HL-60 (cell line): ENCODE data around the gene CMIP.

Experiments used
- DNase-seq, 2 experiments: peaks; one replicate each; pipeline ENCODE4 v3.0.0-alpha.2; 2010 to 2020; ENCODE audit warnings: low read depth in 1 of 2, low spot score in 1 of 2
- H3K27ac ChIP-seq: fragments of 250-450 bp; sonication (Bioruptor Pico); replicated peaks from 2 replicates; pipeline ENCODE4 v1.5.1; 2020; ENCODE audit warnings: mild to moderate bottlenecking, moderate library complexity
- H3K27me3 ChIP-seq: fragments of 250-450 bp; sonication (Bioruptor Pico); 2 replicates; pipeline ENCODE4 v1.5.1; 2021; ENCODE audit warnings: mild to moderate bottlenecking, moderate library complexity; ENCODE audit not compliant: insufficient read depth, poor library complexity, severe bottlenecking
- H3K4me3 ChIP-seq: replicated peaks from 2 replicates; pipeline ENCODE4 v1.5.1; 2011; ENCODE audit warnings: mild to moderate bottlenecking, control low read depth, low read length; ENCODE audit not compliant: insufficient read depth
- CTCF ChIP-seq: IDR thresholded peaks from one replicate; pipeline ENCODE4 v1.5.1; 2011; ENCODE audit warnings: low read length, control low read depth, inconsistent platforms; ENCODE audit not compliant: insufficient read depth
- GABPA ChIP-seq: IDR thresholded peaks from 2 replicates; pipeline ENCODE4 v1.6.1; 2012; ENCODE audit warnings: low read depth
- POLR2AphosphoS5 ChIP-seq: IDR thresholded peaks from 2 replicates; pipeline ENCODE4 v1.6.1; 2012; ENCODE audit warnings: low read depth
- SPI1 ChIP-seq: IDR thresholded peaks from 2 replicates; pipeline ENCODE4 v1.6.1; 2012; ENCODE audit warnings: low read depth, mild to moderate bottlenecking, borderline replicate concordance
- TF ChIP-seq, protein P1 (sequence below): IDR thresholded peaks from 2 replicates; pipeline ENCODE4 v1.6.1; 2012; ENCODE audit warnings: low read depth; ENCODE audit not compliant: insufficient replicate concordance

Gene CMIP

DNA sequence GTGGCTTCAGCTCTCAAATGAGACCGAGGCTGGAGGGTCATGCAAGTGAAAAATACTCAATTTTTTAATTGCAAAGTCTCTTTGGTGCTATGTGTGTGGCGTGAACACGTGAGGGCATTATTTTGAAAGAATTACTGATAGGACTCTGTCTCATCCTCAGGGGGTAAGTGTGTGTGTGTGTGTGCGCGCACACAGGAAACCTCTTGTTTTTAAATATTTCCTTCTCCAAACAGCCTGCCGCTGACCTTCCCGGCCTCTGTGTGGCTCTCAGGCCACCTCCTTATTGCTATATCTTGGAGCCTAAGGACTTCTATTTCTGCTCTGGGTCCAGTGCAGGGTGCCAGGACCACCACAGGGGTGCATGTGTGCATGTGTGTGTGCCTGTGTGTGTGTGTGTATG lies 99.7 kb downstream of the CMIP start:
- no peak for TF ChIP-seq GABPA
- TF ChIP-seq SPI1: no peak
- TF ChIP-seq CTCF: no peak
- no peak for TF ChIP-seq POLR2AphosphoS5
- TF ChIP-seq, protein P1, sequence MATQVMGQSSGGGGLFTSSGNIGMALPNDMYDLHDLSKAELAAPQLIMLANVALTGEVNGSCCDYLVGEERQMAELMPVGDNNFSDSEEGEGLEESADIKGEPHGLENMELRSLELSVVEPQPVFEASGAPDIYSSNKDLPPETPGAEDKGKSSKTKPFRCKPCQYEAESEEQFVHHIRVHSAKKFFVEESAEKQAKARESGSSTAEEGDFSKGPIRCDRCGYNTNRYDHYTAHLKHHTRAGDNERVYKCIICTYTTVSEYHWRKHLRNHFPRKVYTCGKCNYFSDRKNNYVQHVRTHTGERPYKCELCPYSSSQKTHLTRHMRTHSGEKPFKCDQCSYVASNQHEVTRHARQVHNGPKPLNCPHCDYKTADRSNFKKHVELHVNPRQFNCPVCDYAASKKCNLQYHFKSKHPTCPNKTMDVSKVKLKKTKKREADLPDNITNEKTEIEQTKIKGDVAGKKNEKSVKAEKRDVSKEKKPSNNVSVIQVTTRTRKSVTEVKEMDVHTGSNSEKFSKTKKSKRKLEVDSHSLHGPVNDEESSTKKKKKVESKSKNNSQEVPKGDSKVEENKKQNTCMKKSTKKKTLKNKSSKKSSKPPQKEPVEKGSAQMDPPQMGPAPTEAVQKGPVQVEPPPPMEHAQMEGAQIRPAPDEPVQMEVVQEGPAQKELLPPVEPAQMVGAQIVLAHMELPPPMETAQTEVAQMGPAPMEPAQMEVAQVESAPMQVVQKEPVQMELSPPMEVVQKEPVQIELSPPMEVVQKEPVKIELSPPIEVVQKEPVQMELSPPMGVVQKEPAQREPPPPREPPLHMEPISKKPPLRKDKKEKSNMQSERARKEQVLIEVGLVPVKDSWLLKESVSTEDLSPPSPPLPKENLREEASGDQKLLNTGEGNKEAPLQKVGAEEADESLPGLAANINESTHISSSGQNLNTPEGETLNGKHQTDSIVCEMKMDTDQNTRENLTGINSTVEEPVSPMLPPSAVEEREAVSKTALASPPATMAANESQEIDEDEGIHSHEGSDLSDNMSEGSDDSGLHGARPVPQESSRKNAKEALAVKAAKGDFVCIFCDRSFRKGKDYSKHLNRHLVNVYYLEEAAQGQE: no peak
- no peaks in the 10 kb centered on the region for H3K27me3 ChIP-seq
- peak overlapping the region; percentile 59 for H3K27ac ChIP-seq
- peak in 1 of 2 experiments; percentile 48 for DNase-seq
- H3K4me3 ChIP-seq: no peak overlapping the region

DNA sequence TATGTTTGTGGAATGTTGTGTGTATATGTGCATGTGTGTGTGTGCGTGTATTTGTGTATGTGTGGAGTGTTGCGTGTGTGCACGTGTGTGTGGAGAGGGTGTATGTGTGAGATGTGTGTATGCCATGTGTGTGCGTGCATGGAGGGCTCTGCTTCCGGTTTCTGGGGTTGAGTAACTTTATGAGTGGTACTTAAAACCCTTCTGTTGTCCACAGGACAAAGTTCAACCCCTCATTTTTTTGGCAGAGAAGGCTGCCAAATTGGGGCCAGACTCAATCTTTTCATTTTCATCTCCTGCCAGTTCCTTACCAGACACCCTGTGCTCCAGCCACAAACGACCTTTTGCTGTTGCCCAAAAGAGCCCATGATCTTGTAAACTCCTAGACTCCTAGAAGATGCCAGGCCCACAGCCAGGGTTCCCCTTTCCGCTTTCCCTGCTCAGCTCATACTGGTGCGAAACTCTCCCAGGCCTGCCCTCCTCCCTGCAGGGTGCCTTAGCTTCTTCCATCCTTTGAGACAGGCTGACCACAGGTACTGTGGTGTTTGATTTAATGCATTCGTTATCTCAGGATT lies 100.2 kb downstream of the CMIP start:
- TF ChIP-seq, protein P1: no peak
- no peak for TF ChIP-seq CTCF
- no peak for TF ChIP-seq POLR2AphosphoS5
- TF ChIP-seq SPI1: no peak; the same call in 1 of the 2 replicates
- TF ChIP-seq GABPA: no peak
- no peaks in the 10 kb centered on the region for H3K27me3 ChIP-seq
- no peak overlapping the region for H3K4me3 ChIP-seq
- peak in 1 of 2 experiments; percentile 50 for DNase-seq
- H3K27ac ChIP-seq: peak overlapping the region; percentile 59

DNA sequence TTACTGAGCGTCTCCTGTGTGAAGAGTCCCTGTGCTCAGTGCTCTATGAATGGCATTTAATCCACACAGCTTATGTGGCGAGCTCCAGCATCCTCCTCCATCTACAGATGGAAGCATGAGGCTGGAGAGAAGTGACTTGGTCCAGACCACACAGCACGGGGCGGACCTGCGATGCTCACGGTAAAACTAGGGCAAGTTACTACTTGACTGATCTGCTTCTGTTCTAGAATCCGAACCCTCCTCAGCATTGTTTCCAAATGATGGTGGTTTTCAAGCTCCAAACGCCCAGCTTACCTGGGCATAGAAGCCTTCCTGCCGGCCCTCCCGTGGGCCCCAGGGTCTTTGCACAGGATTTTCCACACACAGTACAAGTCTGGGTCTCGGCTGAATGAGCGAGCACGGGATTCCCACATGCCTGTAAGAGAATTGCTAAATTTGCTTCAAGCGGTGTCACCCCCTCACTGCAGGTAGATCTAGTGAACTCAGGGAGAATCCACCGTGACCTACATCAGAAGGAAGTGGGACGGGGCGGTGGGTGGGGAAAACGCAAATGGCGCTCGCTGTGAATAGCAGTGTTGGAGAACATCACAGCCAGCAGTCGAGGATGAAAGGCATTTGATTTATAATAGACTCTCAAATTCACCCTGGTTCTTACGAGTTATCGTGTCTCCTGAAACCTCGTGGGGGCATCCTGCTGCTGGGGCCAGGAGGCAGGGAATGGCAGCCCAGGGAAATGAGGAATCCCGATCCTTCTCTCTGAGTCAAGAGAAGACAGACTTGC lies 101.1 kb downstream of the CMIP start:
- TF ChIP-seq CTCF: no peak
- no peak for TF ChIP-seq SPI1
- TF ChIP-seq GABPA: no peak
- TF ChIP-seq POLR2AphosphoS5: no peak
- TF ChIP-seq, protein P1: no peak
- DNase-seq: no peak
- Histone ChIP-seq H3K4me3 (no peak overlapping the region), H3K27ac (no peak overlapping the region), H3K27me3 (no peaks in the 10 kb centered on the region)
